Measurements from ENCODE around the gene EXOG.

Gene EXOG, protein sequence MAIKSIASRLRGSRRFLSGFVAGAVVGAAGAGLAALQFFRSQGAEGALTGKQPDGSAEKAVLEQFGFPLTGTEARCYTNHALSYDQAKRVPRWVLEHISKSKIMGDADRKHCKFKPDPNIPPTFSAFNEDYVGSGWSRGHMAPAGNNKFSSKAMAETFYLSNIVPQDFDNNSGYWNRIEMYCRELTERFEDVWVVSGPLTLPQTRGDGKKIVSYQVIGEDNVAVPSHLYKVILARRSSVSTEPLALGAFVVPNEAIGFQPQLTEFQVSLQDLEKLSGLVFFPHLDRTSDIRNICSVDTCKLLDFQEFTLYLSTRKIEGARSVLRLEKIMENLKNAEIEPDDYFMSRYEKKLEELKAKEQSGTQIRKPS

DNA sequence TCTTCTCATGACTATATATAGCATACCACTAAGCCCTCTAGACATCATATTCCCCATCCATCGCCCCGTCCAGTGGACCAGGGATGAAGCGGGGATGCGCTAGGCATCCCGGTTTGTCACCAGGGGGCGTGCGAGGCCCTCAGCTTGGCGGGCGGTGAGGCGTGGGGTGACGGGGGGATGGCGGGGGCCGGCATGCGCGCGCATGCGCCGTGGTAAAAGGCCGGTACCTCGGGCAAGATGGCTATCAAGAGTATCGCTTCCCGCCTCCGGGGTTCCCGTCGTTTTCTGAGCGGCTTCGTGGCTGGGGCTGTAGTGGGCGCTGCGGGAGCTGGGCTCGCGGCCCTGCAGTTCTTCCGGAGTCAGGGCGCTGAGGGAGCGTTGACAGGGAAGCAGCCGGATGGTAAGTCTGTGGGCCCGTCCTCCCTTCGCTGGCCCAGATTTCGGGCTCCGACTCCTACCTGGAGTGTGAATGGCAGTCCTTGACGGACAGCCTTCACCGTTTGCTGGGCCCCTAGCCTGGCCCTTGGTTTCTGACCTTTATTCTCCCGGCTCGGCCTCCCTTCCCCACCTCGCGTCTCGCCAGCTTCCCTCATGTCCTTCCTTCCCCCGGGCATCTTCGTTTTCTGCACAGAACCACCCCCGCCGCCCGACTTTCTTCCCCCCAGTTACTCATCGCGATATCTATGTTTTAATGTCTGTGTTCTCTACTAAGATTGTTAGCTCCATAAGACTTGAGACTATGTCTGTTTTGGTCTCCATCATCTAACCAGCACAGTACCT is at the start of gene EXOG:
EXOG (plus strand) TSS at position 210 of the 780 bp plus-strand sequence; CDS start at position 238, 28 bp downstream.
- DNase-seq = peak; percentile 89
- in situ Hi-C loops (cut with HindIII; ENCODE audit: low pct_ligation_motif_present, low pct_unique_long_range_greater_than_20kb, low sequenced_read_pairs) = no loop called here

DNA sequence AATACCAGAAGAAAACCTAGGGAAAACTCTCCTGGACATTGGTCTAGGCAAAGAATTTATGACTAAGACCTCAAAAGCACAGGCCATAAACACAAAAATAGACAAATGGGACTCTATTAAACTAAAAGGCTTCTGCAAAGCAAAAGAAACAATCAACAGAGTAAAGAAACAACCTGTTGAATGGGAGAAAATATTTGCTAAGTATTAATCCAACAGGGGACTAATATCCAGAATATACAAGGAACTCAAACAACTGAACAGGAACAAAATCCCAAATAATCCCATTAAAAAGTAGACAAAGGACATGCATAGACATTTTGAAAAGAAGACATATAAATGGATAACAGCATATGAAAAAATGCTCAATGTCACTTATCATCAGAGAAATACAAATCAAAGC is 49.3 kb upstream of the EXOG start:
- DNase-seq = no peak
- in situ Hi-C loops (cut with HindIII; ENCODE audit: low pct_ligation_motif_present, low pct_unique_long_range_greater_than_20kb, low sequenced_read_pairs) = no loop called here

DNA sequence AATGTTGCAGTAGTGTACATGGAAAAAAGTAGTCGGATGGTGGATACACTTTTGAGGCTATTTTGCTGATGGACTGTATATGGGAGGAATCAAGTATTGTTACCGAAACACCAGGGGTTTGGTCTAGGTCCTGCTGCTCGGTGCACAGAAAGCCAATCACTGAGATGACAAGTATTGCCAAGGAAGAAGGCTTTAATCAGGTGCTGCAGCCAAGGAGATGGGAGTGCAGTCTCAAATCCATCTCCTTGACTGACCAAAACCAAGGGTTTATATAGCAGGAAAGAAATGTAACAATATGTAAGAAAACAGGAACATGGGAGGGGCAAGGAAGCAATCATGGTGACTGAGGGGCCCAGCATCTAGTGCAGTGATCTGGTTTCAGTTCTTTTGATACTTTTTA is 45.3 kb upstream of the EXOG start:
- DNase-seq = no peak
- in situ Hi-C loops (cut with HindIII; ENCODE audit: low pct_ligation_motif_present, low pct_unique_long_range_greater_than_20kb, low sequenced_read_pairs) = no loop called here

DNA sequence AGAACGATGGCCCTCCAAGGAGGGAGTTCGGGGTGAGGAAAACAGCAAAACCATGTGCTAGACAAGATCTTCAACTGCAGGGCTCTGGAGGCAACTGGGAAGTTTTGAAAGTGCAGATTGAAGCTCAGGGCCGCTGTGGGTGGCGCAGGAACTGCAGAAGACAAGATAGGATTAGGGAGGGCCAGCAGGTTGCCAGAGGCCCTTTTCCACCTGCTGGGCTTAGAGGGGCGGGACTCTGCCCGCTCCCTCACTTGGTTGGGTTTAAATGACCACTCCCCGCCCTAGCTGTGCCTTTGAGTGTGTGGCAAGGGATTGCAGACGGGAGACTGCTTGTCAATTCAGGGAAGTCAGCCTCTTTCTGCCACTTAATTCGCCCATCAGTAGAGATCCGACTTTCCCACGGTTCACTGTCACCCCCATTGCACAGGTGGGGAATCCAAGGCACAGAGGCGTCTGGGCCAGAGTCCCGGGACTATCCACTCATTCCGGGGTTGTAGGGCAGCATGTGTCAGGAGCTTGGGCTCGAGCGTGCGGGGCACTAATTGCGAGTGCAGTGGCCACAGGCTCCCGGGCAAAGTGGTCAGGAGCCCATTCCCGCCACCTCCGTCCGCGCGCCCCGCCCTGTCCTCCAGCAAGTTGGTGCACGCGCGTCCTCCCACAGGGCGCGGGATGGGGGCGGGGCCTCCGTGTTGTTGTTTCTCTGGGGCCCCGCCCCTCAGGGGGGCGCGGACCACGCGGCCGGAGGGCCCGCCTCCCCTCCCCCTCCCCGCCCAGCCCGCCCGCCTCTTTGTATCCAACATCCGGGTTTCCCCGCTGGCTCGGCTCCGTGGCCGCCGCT is 42.8 kb upstream of the EXOG start, which contains the start of gene ACVR2B:
ACVR2B (plus strand) TSS at position 816 of the 838 bp plus-strand sequence. CDS start 433 bp downstream, outside the sequence.
- in situ Hi-C loops (cut with HindIII; ENCODE audit: low pct_ligation_motif_present, low pct_unique_long_range_greater_than_20kb, low sequenced_read_pairs) = no loop called here
- DNase-seq = peak; percentile 74

DNA sequence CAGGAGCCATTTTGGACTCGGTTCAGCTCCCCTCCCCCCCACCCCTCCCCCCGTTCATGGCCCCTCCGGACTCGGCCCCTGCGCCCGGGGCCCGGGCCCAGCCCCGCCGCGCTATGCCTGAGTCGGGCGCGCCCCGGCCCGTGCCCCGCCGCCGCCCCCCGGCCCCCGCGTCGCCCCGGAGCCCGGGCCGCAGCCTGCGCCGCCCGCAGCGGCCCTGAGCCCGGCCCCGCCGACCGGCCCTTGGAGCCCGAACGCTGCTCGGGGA is 42.3 kb upstream of the EXOG start:
- no peak for DNase-seq
- in situ Hi-C loops (cut with HindIII; ENCODE audit: low pct_ligation_motif_present, low pct_unique_long_range_greater_than_20kb, low sequenced_read_pairs) = no loop called here

DNA sequence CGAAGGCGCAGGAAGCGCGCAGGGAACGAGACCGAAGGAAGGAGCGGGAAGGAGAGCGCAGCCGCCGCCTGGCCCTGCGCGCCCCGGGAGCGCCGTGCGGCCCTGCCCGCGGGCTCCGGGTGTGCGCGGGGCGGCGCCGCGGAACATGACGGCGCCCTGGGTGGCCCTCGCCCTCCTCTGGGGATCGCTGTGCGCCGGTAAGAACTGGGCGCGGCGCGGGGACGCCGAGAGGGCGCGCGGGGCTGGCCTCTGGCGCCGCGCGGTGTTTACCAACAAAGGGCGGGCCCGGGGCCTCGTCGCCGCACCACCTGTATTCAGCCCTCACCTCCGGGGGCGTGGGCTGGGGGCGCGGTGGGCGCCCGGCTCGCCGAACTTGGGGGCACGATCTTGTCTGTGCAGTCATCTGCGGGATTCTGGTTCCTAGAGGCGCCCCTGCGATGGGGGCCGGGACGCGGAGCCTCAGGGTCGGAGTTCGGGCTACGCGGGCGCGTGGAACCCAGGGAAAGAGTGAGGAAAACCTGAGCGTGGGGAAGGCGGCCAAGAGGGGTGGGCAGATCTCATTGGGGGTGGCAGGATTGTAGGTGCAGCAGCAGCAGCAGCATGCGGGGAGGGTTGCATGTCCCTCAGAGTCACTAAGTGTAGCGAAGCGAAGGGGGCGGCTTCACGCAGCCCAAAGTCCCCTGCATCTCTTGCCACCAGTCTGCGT is 41.8 kb upstream of the EXOG start:
- DNase-seq = peak; percentile 42
- in situ Hi-C loops (cut with HindIII; ENCODE audit: low pct_ligation_motif_present, low pct_unique_long_range_greater_than_20kb, low sequenced_read_pairs) = no loop called here

DNA sequence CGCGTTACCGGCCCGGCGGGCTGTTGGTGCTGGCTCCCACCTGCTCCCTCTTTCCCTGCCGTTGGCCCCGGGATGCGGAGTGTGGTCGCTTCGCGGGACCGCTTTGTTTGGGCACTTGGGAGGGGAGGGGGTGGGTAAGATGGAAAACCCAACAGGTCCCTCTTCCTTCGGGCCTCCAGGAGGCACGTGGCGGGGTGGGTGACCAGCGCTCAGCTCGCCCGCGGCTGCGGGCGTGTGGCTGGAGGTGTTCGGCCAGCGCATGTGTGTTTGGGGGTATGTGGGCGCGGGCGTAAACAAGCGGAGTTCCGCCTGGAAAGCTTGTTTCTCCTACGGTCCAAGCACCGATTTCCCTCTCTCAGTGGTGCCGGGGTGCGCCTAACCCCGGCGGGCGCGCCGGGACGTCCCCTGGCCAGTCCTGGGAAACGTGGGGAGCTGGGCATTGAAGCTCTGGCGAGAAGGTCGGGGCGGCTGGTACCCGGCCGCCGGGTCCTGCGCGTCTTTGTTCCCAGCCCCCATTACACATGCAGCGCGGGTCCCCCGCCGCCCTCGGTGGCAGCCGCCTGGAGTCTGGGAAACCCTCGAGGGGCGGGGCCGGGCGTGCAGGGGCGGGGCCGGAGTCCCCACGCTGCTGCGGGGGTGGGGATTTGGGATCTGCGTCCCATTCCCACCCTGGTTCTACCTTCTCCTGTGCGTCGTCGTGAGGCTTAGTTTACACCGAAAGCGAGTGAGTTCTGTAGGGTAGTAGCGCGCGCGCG is 41.1 kb upstream of the EXOG start:
- in situ Hi-C loops (cut with HindIII; ENCODE audit: low pct_ligation_motif_present, low pct_unique_long_range_greater_than_20kb, low sequenced_read_pairs) = no loop called here
- DNase-seq = peak; percentile 52

DNA sequence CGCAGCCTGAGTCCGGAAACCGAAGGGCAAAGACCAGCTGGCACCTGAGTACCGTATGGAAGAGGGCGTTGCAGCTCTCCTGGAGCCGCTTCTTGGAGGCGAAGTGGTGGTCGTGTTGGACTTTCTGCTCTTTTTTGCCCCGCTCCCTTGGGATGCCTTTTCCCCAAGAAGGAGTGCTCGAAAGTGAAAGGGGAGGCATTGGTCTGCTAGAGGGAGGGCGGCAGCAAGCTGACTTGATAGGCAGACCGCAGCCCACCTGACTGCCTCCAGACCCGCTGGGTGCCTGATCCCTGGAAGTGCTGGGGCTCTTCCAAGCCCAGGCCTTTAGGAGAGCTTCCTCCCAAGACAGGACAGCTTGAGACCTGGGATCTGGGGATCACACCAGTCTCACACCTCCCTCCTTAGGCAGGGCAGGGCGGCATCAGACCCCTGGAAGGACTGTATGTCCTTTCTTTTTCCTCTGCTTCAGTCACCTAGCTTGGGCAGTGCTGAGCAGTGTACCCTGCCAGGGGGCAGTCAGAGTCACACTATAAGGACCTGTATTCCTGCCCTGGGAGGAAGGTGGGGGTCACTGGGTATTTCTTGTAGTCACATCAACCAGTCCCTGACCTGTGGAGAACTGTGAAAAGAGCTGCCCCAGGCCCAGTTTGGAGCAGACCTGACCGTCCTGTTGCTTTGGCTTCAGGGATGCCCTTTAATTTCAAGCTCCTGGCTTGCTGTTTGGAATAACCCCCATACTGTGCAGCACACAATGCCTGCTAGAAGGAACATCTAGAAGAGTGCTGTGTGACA is 40.3 kb upstream of the EXOG start:
- no peak for DNase-seq
- in situ Hi-C loops (cut with HindIII; ENCODE audit: low pct_ligation_motif_present, low pct_unique_long_range_greater_than_20kb, low sequenced_read_pairs) = no loop called here

DNA sequence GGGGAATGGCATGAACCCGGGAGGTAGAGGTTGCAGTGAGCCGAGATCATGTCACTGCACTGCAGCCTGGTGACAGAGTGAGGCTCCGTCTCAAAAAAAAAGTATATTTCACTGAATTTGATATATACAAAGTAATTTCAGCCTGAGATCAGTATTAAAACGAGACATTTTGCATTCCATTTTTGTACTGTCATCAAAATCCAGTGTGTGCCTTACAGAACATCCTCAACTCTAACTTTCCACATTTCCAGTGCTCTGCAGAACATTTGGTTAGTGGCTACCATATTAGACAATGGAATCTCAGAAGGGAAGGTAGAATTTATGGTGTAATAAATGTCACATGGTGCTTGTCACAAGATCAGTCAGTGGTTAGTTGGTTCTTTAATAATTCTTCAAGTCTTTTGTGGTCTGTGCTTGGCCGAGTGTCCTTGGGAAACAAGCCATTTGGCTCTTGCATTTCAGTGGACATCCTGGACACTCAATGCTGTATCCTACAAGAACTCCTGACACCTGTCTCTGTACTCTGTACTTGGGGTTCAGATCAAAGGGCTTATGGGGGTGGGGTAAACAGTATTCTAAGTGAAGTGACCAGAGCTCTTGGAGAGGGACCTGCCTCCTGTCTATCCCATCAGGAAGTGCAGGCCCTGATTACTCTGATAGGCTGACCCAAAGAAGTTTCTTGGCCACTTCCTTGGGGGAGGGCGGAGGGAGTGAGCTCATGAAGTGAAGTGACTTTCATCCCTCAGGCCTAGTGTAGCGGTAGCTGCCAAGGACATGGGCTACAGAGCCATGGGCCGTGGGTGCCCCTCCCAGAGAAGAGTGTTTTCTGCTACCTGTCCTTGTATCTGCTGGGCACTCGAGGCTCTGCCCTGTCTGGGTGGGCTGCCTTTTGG is 38.8 kb upstream of the EXOG start:
- in situ Hi-C loops (cut with HindIII; ENCODE audit: low pct_ligation_motif_present, low pct_unique_long_range_greater_than_20kb, low sequenced_read_pairs) = no loop called here
- DNase-seq = no peak

DNA sequence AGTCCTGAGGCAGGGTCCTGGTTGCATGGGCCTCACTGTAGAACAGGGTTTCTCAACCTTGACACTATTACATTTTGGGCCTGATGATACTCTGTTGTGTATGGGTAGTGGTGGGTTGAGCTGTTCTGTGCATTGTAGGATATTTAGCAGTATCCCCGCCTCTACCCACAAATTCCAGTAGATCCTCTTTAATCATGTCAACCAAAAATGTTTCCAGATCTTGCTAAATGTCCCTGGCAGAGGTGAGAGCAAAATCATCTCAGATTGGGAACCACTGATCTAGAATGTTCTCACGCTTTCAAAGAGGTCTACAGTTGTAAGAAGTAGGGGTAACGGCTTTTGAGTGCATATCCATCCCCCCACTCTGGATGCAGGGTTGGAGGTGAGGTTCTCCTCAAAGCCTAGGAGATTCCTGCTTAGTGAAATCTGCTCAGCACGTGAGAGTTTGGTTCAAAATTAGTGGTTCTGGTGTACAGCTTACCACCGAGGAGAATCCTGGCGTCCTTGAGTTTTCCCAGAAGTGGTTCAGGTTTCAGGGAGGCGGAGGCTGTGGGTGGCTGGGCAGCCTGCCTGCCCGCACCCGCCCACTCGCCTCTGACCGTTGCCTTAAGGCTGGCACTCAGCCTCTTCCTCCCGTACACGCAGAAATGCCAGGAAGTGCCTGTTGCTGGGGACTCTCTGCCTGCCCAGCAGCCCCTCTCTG is 37.2 kb upstream of the EXOG start:
- in situ Hi-C loops (cut with HindIII; ENCODE audit: low pct_ligation_motif_present, low pct_unique_long_range_greater_than_20kb, low sequenced_read_pairs) = no loop called here
- no peak for DNase-seq

DNA sequence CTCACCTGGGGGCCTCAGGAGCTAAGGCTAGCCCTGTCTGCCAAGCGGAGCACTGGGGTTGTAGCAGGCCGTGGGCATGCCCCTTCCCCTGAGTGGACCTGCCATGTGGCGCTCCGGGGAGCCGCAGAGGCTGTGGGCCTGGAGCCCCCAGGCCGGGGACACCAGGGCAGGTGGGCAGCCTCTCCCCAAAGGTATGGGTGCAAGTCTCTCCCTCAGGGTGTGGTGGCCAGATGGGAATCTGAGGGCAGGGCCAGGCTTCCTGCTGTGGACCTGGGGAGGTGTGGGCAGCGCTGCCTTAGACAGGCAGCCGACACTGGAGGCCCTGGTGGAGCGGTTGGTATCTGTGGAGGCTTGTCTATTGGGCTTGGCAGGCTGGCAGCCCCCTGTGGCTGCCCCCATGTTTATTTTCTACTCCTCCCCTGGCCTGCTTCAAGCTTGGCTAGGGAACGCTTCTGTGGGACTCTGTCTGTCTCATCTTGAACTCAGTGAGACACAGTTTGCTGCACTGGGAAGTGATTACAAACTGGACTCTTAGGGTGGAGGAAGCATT is 36.6 kb upstream of the EXOG start:
- in situ Hi-C loops (cut with HindIII; ENCODE audit: low pct_ligation_motif_present, low pct_unique_long_range_greater_than_20kb, low sequenced_read_pairs) = no loop called here
- no peak for DNase-seq

DNA sequence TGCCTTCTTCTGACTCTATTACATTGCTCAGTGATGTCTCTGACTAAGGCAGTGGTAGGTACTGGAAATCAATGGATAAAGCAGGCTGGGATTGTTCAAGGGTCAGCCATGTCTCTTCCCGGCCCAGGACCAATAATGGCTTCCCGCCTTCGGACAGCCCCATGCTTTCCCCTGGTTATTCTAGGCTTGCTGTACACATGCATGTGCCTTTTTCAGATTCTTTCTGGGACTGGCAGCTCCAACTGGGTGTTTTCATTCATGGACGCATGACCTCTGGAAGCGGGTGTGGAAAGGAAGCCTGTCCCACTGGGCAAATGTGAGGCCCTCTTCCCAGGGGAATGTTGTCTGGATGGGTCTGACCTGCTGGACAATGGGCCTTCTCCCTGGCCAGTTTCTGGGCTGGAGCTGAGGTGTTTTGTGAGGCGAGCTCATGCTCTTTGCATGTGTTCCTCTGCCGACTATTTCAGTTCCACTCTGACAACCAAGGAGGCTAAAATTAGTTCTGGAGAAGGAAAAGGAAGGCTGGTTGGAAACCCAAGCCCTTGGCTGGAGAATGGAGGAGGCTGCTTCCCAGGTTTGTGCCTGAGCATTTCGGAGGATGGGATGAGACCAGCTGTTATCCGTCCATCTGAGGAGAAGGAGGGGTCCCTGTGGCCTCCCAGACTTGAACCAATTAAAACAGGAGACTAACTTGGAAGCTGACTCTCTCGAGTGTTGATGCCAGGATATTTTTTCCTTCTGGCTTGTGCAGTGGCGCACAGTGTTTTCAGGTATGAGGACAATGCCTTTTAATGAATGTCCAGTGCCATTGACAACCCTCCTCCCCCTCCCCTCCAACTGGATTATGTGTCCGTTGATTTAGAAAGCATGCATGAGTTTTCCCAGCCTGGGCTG is 35.5 kb upstream of the EXOG start:
- in situ Hi-C loops (cut with HindIII; ENCODE audit: low pct_ligation_motif_present, low pct_unique_long_range_greater_than_20kb, low sequenced_read_pairs) = no loop called here
- no peak for DNase-seq

DNA sequence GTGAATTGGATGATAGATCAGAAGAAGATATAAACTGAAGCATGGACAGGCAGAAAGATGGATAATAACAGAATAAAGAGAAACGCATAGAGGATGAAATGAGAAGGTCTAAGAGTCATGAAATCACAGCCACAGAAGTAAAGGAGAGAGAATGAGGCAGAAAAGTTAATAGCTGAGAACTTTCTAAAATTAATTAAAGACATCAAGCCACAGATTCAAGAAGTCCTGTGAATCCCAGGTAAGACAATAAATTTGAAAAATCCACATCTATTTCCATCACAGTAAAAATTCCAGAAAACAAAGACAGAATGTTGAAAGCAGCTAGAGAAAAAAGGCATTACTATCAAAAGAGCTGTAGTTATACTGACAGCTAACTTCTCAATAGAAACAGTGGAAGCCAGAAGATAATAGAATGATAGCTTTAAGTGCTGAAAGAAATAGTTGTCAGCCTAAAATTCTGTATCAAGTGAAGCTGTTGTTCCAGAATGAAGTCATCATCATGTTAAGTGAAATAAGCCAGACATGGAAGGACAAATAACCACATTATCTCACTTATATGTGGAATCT is 30.5 kb upstream of the EXOG start:
- no peak for DNase-seq
- in situ Hi-C loops (cut with HindIII; ENCODE audit: low pct_ligation_motif_present, low pct_unique_long_range_greater_than_20kb, low sequenced_read_pairs) = no loop called here

DNA sequence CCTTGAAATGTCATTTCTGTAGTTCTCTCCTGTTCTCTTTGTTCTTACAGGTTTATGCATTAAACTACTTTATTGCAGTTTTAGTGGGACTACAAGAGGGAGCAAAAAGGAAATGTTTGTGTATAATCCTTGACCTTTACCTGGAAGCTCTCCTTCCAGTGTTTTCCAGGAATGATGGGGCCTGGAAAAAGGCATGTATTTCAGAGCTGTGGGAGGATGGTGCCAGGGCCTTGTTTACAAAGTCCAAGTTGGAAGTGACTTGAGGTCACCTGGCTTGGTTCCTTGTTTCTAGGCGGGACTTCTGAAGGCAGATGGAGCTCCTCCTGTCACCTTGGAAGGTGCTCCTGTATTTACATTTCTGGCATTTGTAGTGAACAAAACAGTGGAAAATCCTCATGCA is 27.4 kb upstream of the EXOG start:
- DNase-seq = no peak
- in situ Hi-C loops (cut with HindIII; ENCODE audit: low pct_ligation_motif_present, low pct_unique_long_range_greater_than_20kb, low sequenced_read_pairs) = no loop called here

All from ACHN (cell line).